ENCODE data around the gene SLC36A1. TPM values are rescaled to one million over a fixed set of nuclear protein-coding genes. Genes with fewer than 3 reads are reported as not detected.

The SLC36A1 gene
- total RNA-seq, 1 experiment from 2014 or later: 13.6 TPM

DNA sequence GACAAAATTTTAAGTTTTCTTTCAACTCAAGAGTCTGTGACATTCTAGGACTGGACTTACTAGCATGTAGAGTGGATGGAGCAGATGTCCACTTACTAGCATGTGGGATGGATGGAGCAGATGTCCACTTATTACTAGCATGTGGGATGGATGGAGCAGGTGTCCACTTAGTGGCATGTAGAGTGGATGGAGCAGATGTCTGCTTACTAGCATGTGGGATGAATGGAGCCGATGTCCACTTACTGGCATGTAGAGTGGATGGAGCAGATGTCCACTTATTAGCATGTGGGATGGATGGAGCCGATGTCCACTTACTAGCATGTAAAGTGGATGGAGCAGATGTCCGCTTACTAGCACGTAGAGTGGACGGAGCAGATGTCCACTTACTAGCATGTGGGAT lies 2.4 kb downstream of the SLC36A1 start:
- CTCF ChIA-PET: no interaction called here

GRCh38 chr5:151450605-151451004 lies 3.2 kb downstream of the SLC36A1 start:
- intact Hi-C loops (cut with micrococcal nuclease; ENCODE audit: unreplicated experiment): no loop called here
- Histone ChIP-seq H3K27me3 (ENCODE audit: control insufficient read depth, insufficient read depth, low read length) (no peaks in the 10 kb centered on the region), H3K36me3 (ENCODE audit: control insufficient read depth, insufficient read depth, low read length) (no peaks in the 10 kb centered on the region), H3K9me3 (ENCODE audit: control insufficient read depth, insufficient read depth, low read depth, low read length) (no peaks in the 10 kb centered on the region), H3K4me3 (ENCODE audit: low read depth in 2 of 2, low read length in 2 of 2) (no peak overlapping the region), H3K4me1 (ENCODE audit: control insufficient read depth, insufficient read depth, low read length) (peaks cover 6% of the 10 kb centered on the region), H3K27ac (ENCODE audit: low read length) (no peak overlapping the region)
- TF ChIP-seq CTCF (IDR thresholded peaks at IDR 0.05) (no peak), SIN3A (IDR thresholded peaks at IDR 0.05; ENCODE audit: borderline replicate concordance, insufficient read depth, low read depth, low read length) (no peak)
- no TSS peak for BruUV-seq (replicated peaks)
- ATAC-seq: no peak
- in situ Hi-C loops (cut with HindIII; ENCODE audit: low pct_unique_long_range_greater_than_20kb, low sequenced_read_pairs): no loop called here
- ChIA-PET POLR2A (no interaction called here), CTCF (interaction anchor here (0.6 kb wide), 1 partner anchor 45 kb away, joined by 3 read pairs; no protein-coding TSS in a partner anchor)
- DNase-seq (ENCODE audit: low read depth, low spot score): no peak

More for the DNA sequence above, 2.4 kb downstream of the SLC36A1 start:
- H3K36me3 ChIP-seq (ENCODE audit: control insufficient read depth, insufficient read depth, low read length): no peaks in the 10 kb centered on the region
- intact Hi-C loops (cut with micrococcal nuclease; ENCODE audit: unreplicated experiment) (no loop called here), in situ Hi-C loops (cut with HindIII; ENCODE audit: low pct_unique_long_range_greater_than_20kb, low sequenced_read_pairs) (no loop called here)
- no peak overlapping the region for H3K27ac ChIP-seq (ENCODE audit: low read length)
- DNase-seq (ENCODE audit: low read depth, low spot score): no peak
- ATAC-seq: no peak
- H3K27me3 ChIP-seq (ENCODE audit: control insufficient read depth, insufficient read depth, low read length): no peaks in the 10 kb centered on the region
- POLR2A ChIA-PET: no interaction called here
- H3K9me3 ChIP-seq (ENCODE audit: control insufficient read depth, insufficient read depth, low read depth, low read length): no peaks in the 10 kb centered on the region
- H3K4me1 ChIP-seq (ENCODE audit: control insufficient read depth, insufficient read depth, low read length): peaks cover 6% of the 10 kb centered on the region
- TF ChIP-seq SIN3A (IDR thresholded peaks at IDR 0.05; ENCODE audit: borderline replicate concordance, insufficient read depth, low read depth, low read length): no peak
- no peak for TF ChIP-seq POLR2AphosphoS5 (IDR thresholded peaks at IDR 0.05; ENCODE audit: low read depth, low read length)
- TF ChIP-seq, protein P1, sequence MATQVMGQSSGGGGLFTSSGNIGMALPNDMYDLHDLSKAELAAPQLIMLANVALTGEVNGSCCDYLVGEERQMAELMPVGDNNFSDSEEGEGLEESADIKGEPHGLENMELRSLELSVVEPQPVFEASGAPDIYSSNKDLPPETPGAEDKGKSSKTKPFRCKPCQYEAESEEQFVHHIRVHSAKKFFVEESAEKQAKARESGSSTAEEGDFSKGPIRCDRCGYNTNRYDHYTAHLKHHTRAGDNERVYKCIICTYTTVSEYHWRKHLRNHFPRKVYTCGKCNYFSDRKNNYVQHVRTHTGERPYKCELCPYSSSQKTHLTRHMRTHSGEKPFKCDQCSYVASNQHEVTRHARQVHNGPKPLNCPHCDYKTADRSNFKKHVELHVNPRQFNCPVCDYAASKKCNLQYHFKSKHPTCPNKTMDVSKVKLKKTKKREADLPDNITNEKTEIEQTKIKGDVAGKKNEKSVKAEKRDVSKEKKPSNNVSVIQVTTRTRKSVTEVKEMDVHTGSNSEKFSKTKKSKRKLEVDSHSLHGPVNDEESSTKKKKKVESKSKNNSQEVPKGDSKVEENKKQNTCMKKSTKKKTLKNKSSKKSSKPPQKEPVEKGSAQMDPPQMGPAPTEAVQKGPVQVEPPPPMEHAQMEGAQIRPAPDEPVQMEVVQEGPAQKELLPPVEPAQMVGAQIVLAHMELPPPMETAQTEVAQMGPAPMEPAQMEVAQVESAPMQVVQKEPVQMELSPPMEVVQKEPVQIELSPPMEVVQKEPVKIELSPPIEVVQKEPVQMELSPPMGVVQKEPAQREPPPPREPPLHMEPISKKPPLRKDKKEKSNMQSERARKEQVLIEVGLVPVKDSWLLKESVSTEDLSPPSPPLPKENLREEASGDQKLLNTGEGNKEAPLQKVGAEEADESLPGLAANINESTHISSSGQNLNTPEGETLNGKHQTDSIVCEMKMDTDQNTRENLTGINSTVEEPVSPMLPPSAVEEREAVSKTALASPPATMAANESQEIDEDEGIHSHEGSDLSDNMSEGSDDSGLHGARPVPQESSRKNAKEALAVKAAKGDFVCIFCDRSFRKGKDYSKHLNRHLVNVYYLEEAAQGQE (IDR thresholded peaks at IDR 0.05; ENCODE audit: insufficient read depth in 1 of 2, low read depth in 2 of 2, low read length in 1 of 2): no peak
- TF ChIP-seq CTCF (IDR thresholded peaks at IDR 0.05): no peak
- no peak for TF ChIP-seq TCF7L2 (IDR thresholded peaks at IDR 0.05; ENCODE audit: low read depth, low read length)
- no TSS peak for BruUV-seq (replicated peaks)
- H3K4me3 ChIP-seq (ENCODE audit: low read depth in 2 of 2, low read length in 2 of 2): no peak overlapping the region
